Measurements from ENCODE around the gene CBFA2T3. TPM values are rescaled to one million over a fixed set of nuclear protein-coding genes. Genes with fewer than 3 reads are reported as not detected.

The CBFA2T3 gene
- total and polyA plus RNA-seq, 2 donors: 11.2 to 19.1 TPM

- DNase-seq (ENCODE audit: low read depth in 6 of 9, low spot score in 9 of 9): no peak
- H3K4me3 ChIP-seq (ENCODE audit: low read length in 2 of 2): no peak overlapping the region
- H3K36me3 ChIP-seq (ENCODE audit: control insufficient read depth in 2 of 2, insufficient read depth in 2 of 2, low read length in 1 of 2): peaks cover 73 to 81% of the 10 kb centered on the region in 2 donors
- H3K4me1 ChIP-seq (ENCODE audit: control insufficient read depth in 2 of 2, insufficient read depth in 2 of 2, low read length in 2 of 2): peaks cover 0 to 26% of the 10 kb centered on the region in 2 donors
- peaks cover 0 to 4% of the 10 kb centered on the region in 2 donors for H3K9me3 ChIP-seq (ENCODE audit: control insufficient read depth in 2 of 2, insufficient read depth in 1 of 2, low read length in 1 of 2)
- 96% methylated on average over 22 of the region's 22 CpGs for WGBS
- H3K27ac ChIP-seq (ENCODE audit: low read depth in 1 of 2, low read length in 1 of 2): no peak overlapping the region
- H3K27me3 ChIP-seq (ENCODE audit: control insufficient read depth in 2 of 2, insufficient read depth in 1 of 2, low read length in 1 of 2): no peaks in the 10 kb centered on the region
Observed at GRCh38 chr16:88906535-88907105, 70.4 kb downstream of the CBFA2T3 start.

GRCh38 chr16:88906020-88906419 lies 71.0 kb downstream of the CBFA2T3 start:
- 92% methylated on average over 16 of the region's 16 CpGs for WGBS
- H3K27ac ChIP-seq (ENCODE audit: low read depth in 1 of 2, low read length in 1 of 2): no peak overlapping the region
- H3K36me3 ChIP-seq (ENCODE audit: control insufficient read depth in 2 of 2, insufficient read depth in 2 of 2, low read length in 1 of 2): peaks cover 73 to 81% of the 10 kb centered on the region in 2 donors
- H3K4me1 ChIP-seq (ENCODE audit: control insufficient read depth in 2 of 2, insufficient read depth in 2 of 2, low read length in 2 of 2): peaks cover 0 to 20% of the 10 kb centered on the region in 2 donors
- H3K27me3 ChIP-seq (ENCODE audit: control insufficient read depth in 2 of 2, insufficient read depth in 1 of 2, low read length in 1 of 2): no peaks in the 10 kb centered on the region
- H3K4me3 ChIP-seq (ENCODE audit: low read length in 2 of 2): no peak overlapping the region
- no peak for DNase-seq (ENCODE audit: low read depth in 6 of 9, low spot score in 9 of 9)
- H3K9me3 ChIP-seq (ENCODE audit: control insufficient read depth in 2 of 2, insufficient read depth in 1 of 2, low read length in 1 of 2): peaks cover 0 to 4% of the 10 kb centered on the region in 2 donors

- H3K27me3 ChIP-seq (ENCODE audit: control insufficient read depth in 2 of 2, insufficient read depth in 1 of 2, low read length in 1 of 2): no peaks in the 10 kb centered on the region
- no peak overlapping the region for H3K4me3 ChIP-seq (ENCODE audit: low read length in 2 of 2)
- peaks cover 73 to 81% of the 10 kb centered on the region in 2 donors for H3K36me3 ChIP-seq (ENCODE audit: control insufficient read depth in 2 of 2, insufficient read depth in 2 of 2, low read length in 1 of 2)
- 70% methylated on average over 13 of the region's 13 CpGs for WGBS
- DNase-seq (ENCODE audit: low read depth in 6 of 9, low spot score in 9 of 9): no peak
- peaks cover 0 to 4% of the 10 kb centered on the region in 2 donors for H3K9me3 ChIP-seq (ENCODE audit: control insufficient read depth in 2 of 2, insufficient read depth in 1 of 2, low read length in 1 of 2)
- peaks cover 0 to 18% of the 10 kb centered on the region in 2 donors for H3K4me1 ChIP-seq (ENCODE audit: control insufficient read depth in 2 of 2, insufficient read depth in 2 of 2, low read length in 2 of 2)
- H3K27ac ChIP-seq (ENCODE audit: low read depth in 1 of 2, low read length in 1 of 2): no peak overlapping the region
Observed at GRCh38 chr16:88905563-88905962, 71.4 kb downstream of the CBFA2T3 start.

- Histone ChIP-seq H3K27ac (ENCODE audit: low read depth in 1 of 2, low read length in 1 of 2) (no peak overlapping the region), H3K27me3 (ENCODE audit: control insufficient read depth in 2 of 2, insufficient read depth in 1 of 2, low read length in 1 of 2) (no peaks in the 10 kb centered on the region), H3K36me3 (ENCODE audit: control insufficient read depth in 2 of 2, insufficient read depth in 2 of 2, low read length in 1 of 2) (peaks cover 73 to 81% of the 10 kb centered on the region in 2 donors), H3K4me3 (ENCODE audit: low read length in 2 of 2) (no peak overlapping the region), H3K4me1 (ENCODE audit: control insufficient read depth in 2 of 2, insufficient read depth in 2 of 2, low read length in 2 of 2) (peaks cover 0 to 18% of the 10 kb centered on the region in 2 donors), H3K9me3 (ENCODE audit: control insufficient read depth in 2 of 2, insufficient read depth in 1 of 2, low read length in 1 of 2) (peaks cover 0 to 4% of the 10 kb centered on the region in 2 donors)
- no peak for DNase-seq (ENCODE audit: low read depth in 6 of 9, low spot score in 9 of 9)
- 96% methylated on average over 21 of the region's 21 CpGs for WGBS
Observed at GRCh38 chr16:88904676-88905365, 72.2 kb downstream of the CBFA2T3 start.

- H3K27me3 ChIP-seq (ENCODE audit: control insufficient read depth in 2 of 2, insufficient read depth in 1 of 2, low read length in 1 of 2): no peaks in the 10 kb centered on the region
- peaks cover 0 to 4% of the 10 kb centered on the region in 2 donors for H3K9me3 ChIP-seq (ENCODE audit: control insufficient read depth in 2 of 2, insufficient read depth in 1 of 2, low read length in 1 of 2)
- H3K4me1 ChIP-seq (ENCODE audit: control insufficient read depth in 2 of 2, insufficient read depth in 2 of 2, low read length in 2 of 2): peaks cover 0 to 14% of the 10 kb centered on the region in 2 donors
- H3K36me3 ChIP-seq (ENCODE audit: control insufficient read depth in 2 of 2, insufficient read depth in 2 of 2, low read length in 1 of 2): peaks cover 74 to 81% of the 10 kb centered on the region in 2 donors
- 94% methylated on average over 14 of the region's 14 CpGs for WGBS
- H3K27ac ChIP-seq (ENCODE audit: low read depth in 1 of 2, low read length in 1 of 2): no peak overlapping the region
- no peak for DNase-seq (ENCODE audit: low read depth in 6 of 9, low spot score in 9 of 9)
- no peak overlapping the region for H3K4me3 ChIP-seq (ENCODE audit: low read length in 2 of 2)
Observed at GRCh38 chr16:88903267-88903666, 73.7 kb downstream of the CBFA2T3 start.

- Histone ChIP-seq H3K9me3 (ENCODE audit: control insufficient read depth in 2 of 2, insufficient read depth in 1 of 2, low read length in 1 of 2) (peaks cover 0 to 4% of the 10 kb centered on the region in 2 donors), H3K27me3 (ENCODE audit: control insufficient read depth in 2 of 2, insufficient read depth in 1 of 2, low read length in 1 of 2) (no peaks in the 10 kb centered on the region), H3K4me3 (ENCODE audit: low read length in 2 of 2) (no peak overlapping the region), H3K36me3 (ENCODE audit: control insufficient read depth in 2 of 2, insufficient read depth in 2 of 2, low read length in 1 of 2) (peaks cover 79 to 82% of the 10 kb centered on the region in 2 donors), H3K4me1 (ENCODE audit: control insufficient read depth in 2 of 2, insufficient read depth in 2 of 2, low read length in 2 of 2) (peaks cover 0 to 13% of the 10 kb centered on the region in 2 donors), H3K27ac (ENCODE audit: low read depth in 1 of 2, low read length in 1 of 2) (no peak overlapping the region)
- WGBS: 93% methylated on average over 16 of the region's 16 CpGs
- no peak for DNase-seq (ENCODE audit: low read depth in 6 of 9, low spot score in 9 of 9)
Observed at GRCh38 chr16:88902744-88903143, 74.3 kb downstream of the CBFA2T3 start.

- no peak overlapping the region for H3K27ac ChIP-seq (ENCODE audit: low read depth in 1 of 2, low read length in 1 of 2)
- 94% methylated on average over 26 of the region's 26 CpGs for WGBS
- H3K4me3 ChIP-seq (ENCODE audit: low read length in 2 of 2): no peak overlapping the region
- no peak for DNase-seq (ENCODE audit: low read depth in 6 of 9, low spot score in 9 of 9)
- peaks cover 84 to 88% of the 10 kb centered on the region in 2 donors for H3K36me3 ChIP-seq (ENCODE audit: control insufficient read depth in 2 of 2, insufficient read depth in 2 of 2, low read length in 1 of 2)
- H3K4me1 ChIP-seq (ENCODE audit: control insufficient read depth in 2 of 2, insufficient read depth in 2 of 2, low read length in 2 of 2): peaks cover 0 to 9% of the 10 kb centered on the region in 2 donors
- H3K27me3 ChIP-seq (ENCODE audit: control insufficient read depth in 2 of 2, insufficient read depth in 1 of 2, low read length in 1 of 2): no peaks in the 10 kb centered on the region
- peaks cover 0 to 4% of the 10 kb centered on the region in 2 donors for H3K9me3 ChIP-seq (ENCODE audit: control insufficient read depth in 2 of 2, insufficient read depth in 1 of 2, low read length in 1 of 2)
Observed at GRCh38 chr16:88901718-88902337, 75.2 kb downstream of the CBFA2T3 start.

GRCh38 chr16:88900662-88901052 lies 76.3 kb downstream of the CBFA2T3 start:
- DNase-seq (ENCODE audit: low read depth in 6 of 9, low spot score in 9 of 9): no peak
- Histone ChIP-seq H3K9me3 (ENCODE audit: control insufficient read depth in 2 of 2, insufficient read depth in 1 of 2, low read length in 1 of 2) (peaks cover 1 to 6% of the 10 kb centered on the region in 2 donors), H3K4me3 (ENCODE audit: low read length in 2 of 2) (no peak overlapping the region), H3K27me3 (ENCODE audit: control insufficient read depth in 2 of 2, insufficient read depth in 1 of 2, low read length in 1 of 2) (no peaks in the 10 kb centered on the region), H3K4me1 (ENCODE audit: control insufficient read depth in 2 of 2, insufficient read depth in 2 of 2, low read length in 2 of 2) (peaks cover 0 to under 1% of the 10 kb centered on the region in 2 donors), H3K27ac (ENCODE audit: low read depth in 1 of 2, low read length in 1 of 2) (no peak overlapping the region), H3K36me3 (ENCODE audit: control insufficient read depth in 2 of 2, insufficient read depth in 2 of 2, low read length in 1 of 2) (peaks cover 95 to 96% of the 10 kb centered on the region in 2 donors)
- WGBS: 96% methylated on average over 12 of the region's 12 CpGs

Data from thymus (tissue), 11 donors.